ENCODE results near the gene SORT1.

- TF ChIP-seq EZH2phosphoT487 (IDR thresholded peaks at IDR 0.05; ENCODE audit: low read depth): no peak
- TF ChIP-seq CTCF (IDR thresholded peaks at IDR 0.05; ENCODE audit: low read depth, low read length): no peak
Measured at GRCh38 chr1:109261006-109261405, 136.7 kb downstream of the SORT1 start.
